Mesothelial cell of epicardium (in vitro differentiated cells): Measurements from ENCODE around the gene GATAD2A. TPM values are rescaled to one million over a fixed set of nuclear protein-coding genes. Genes with fewer than 3 reads are reported as not detected.

Experiments
- DNase-seq, 2 experiments: peaks; one replicate each; pipeline ENCODE4 v3.0.0; 2021; ENCODE audit warnings: low spot score in 2 of 2; ENCODE audit not compliant: unreplicated experiment in 2 of 2
- H3K27ac Mint-ChIP-seq: 2 replicates; pipeline ENCODE4 v1.8.0; 2021; ENCODE audit warnings: mixed read lengths
- H3K27me3 Mint-ChIP-seq: 2 replicates; pipeline ENCODE4 v1.8.0; 2021; ENCODE audit warnings: low read depth, mixed read lengths
- H3K36me3 Mint-ChIP-seq: 2 replicates; pipeline ENCODE4 v1.8.0; 2021; ENCODE audit warnings: mixed read lengths
- H3K4me1 Mint-ChIP-seq: 2 replicates; pipeline ENCODE4 v1.8.0; 2021; ENCODE audit warnings: mixed read lengths
- H3K4me3 Mint-ChIP-seq: 2 replicates; pipeline ENCODE4 v1.8.0; 2021; ENCODE audit warnings: mild to moderate bottlenecking, moderate library complexity, mixed read lengths
- H3K9me3 Mint-ChIP-seq: 2 replicates; pipeline ENCODE4 v1.8.0; 2021; ENCODE audit warnings: mixed read lengths
- CTCF ChIP-seq: fragments of 200-600 bp; sonication (generic); IDR thresholded peaks from one replicate; pipeline ENCODE4 v1.5.0; 2021; ENCODE audit warnings: antibody characterized with exemption; ENCODE audit not compliant: unreplicated experiment
- total RNA-seq: library from RNA; stranded (reverse); gene quantifications from 3 replicates; pipeline ENCODE4 v1.2.1, GENCODE V29; 2021

Gene GATAD2A
- total RNA-seq, 1 donor from 2014 or later = 113 TPM

GRCh38 chr19:19506592-19506991 is 101.1 kb downstream of the GATAD2A start:
- Mint-ChIP-seq H3K9me3 (no peaks in the 10 kb centered on the region), H3K27me3 (no peaks in the 10 kb centered on the region), H3K4me3 (no peak overlapping the region), H3K27ac (no peak overlapping the region), H3K36me3 (peaks cover 40% of the 10 kb centered on the region), H3K4me1 (no peaks in the 10 kb centered on the region)
- TF ChIP-seq CTCF = no peak
- no peak for DNase-seq

GRCh38 chr19:19507354-19507753 is 101.9 kb downstream of the GATAD2A start:
- H3K36me3 Mint-ChIP-seq = peaks cover 36% of the 10 kb centered on the region
- no peak overlapping the region for H3K27ac Mint-ChIP-seq
- no peaks in the 10 kb centered on the region for H3K4me1 Mint-ChIP-seq
- no peak for DNase-seq
- no peak overlapping the region for H3K4me3 Mint-ChIP-seq
- H3K27me3 Mint-ChIP-seq = no peaks in the 10 kb centered on the region
- no peak for TF ChIP-seq CTCF
- no peaks in the 10 kb centered on the region for H3K9me3 Mint-ChIP-seq

- peaks cover 28% of the 10 kb centered on the region for H3K36me3 Mint-ChIP-seq
- TF ChIP-seq CTCF = no peak
Measured at GRCh38 chr19:19508217-19508616, 102.7 kb downstream of the GATAD2A start.

GRCh38 chr19:19510432-19510831 is 105.0 kb downstream of the GATAD2A start:
- TF ChIP-seq CTCF = no peak
- Mint-ChIP-seq H3K27me3 (no peaks in the 10 kb centered on the region), H3K4me3 (no peak overlapping the region), H3K27ac (no peak overlapping the region), H3K9me3 (no peaks in the 10 kb centered on the region), H3K36me3 (peaks cover 16% of the 10 kb centered on the region), H3K4me1 (no peaks in the 10 kb centered on the region)
- DNase-seq = no peak

More at GRCh38 chr19:19508217-19508616, 102.7 kb downstream of the GATAD2A start:
- H3K9me3 Mint-ChIP-seq = no peaks in the 10 kb centered on the region
- no peaks in the 10 kb centered on the region for H3K4me1 Mint-ChIP-seq
- H3K27ac Mint-ChIP-seq = no peak overlapping the region
- DNase-seq = no peak
- H3K27me3 Mint-ChIP-seq = no peaks in the 10 kb centered on the region
- no peak overlapping the region for H3K4me3 Mint-ChIP-seq

- DNase-seq = no peak
- H3K27ac Mint-ChIP-seq = no peak overlapping the region
- H3K36me3 Mint-ChIP-seq = peaks cover 1% of the 10 kb centered on the region
- H3K4me1 Mint-ChIP-seq = peaks cover 6% of the 10 kb centered on the region
- no peak for TF ChIP-seq CTCF
- H3K4me3 Mint-ChIP-seq = no peak overlapping the region
- no peaks in the 10 kb centered on the region for H3K9me3 Mint-ChIP-seq
- H3K27me3 Mint-ChIP-seq = no peaks in the 10 kb centered on the region
Measured at GRCh38 chr19:19513682-19514081, 108.2 kb downstream of the GATAD2A start.

GRCh38 chr19:19514215-19514657 is 108.8 kb downstream of the GATAD2A start:
- TF ChIP-seq CTCF = no peak
- Mint-ChIP-seq H3K9me3 (no peaks in the 10 kb centered on the region), H3K27me3 (no peaks in the 10 kb centered on the region), H3K27ac (no peak overlapping the region), H3K4me3 (peak overlapping the region; percentile 28), H3K4me1 (peaks cover 6% of the 10 kb centered on the region), H3K36me3 (peaks cover 4% of the 10 kb centered on the region)
- DNase-seq = no peak
